Activated CD8-positive, alpha-beta memory T cell treated with anti-CD3 and anti-CD28 coated beads for 48 hours (primary cell): ENCODE data around the gene PLPPR1.

Experiments used
- DNase-seq, 3 experiments: peaks; one replicate each; pipeline ENCODE4 v3.0.0-alpha.2; 2020; ENCODE audit warnings: low read depth in 2 of 3, low spot score in 2 of 3

The PLPPR1 gene

DNA sequence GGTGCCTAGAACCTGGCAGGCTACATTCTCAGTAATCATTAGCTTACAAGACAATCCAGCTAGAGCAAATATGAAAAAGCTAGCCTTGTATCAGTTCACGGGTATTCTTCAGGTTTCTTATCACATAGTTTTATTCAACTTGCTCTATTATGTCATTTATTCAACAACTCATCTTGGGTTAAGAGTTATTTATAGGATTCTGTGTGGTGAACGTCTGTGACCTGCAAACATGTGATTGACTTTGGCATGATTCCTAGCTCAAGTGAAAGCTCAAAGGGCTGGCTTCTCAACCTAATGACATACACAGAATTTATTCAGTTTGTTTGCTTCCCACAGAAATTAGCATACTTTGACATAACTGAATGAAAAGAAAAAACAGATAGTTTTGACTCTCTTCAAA, 173.1 kb downstream of the PLPPR1 start:
- no peak for DNase-seq

DNA sequence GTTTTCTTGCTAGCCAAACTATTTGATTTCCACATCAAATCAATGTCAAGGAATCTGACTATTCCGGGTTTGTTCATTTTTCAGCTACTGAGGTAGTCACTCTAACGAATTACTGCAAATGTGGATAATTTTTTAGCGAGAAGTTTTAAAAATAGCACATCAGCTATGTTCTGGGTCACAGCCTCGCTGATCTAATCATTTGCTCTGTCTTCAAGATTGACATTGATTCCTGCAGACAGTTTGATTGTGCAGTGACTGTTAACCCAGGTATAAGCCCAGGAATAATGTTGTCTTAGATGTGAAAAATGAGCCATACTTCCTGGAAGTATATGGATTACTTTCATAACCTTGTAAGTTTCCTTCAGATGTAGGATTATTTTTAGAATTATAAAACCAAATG, 181.1 kb downstream of the PLPPR1 start:
- no peak for DNase-seq

DNA sequence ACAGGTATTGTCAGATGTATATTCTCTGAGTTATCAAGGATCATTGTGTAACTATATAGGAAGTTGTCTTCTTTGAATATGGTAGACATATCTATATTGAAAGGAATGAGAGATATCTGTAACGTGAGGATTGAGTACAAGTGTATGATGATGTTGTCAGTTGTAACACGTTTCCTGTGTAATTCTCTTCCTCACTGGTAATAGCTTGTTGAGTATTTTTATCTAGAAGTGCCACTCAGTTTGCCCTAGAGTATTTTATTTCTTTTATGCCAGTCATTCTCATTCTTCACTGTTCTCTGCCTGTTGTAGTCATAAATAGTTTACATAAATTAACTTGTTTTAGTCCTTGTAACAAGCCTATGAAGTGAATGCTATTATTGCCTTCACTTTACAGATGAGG, 184.1 kb downstream of the PLPPR1 start:
- no peak for DNase-seq

DNA sequence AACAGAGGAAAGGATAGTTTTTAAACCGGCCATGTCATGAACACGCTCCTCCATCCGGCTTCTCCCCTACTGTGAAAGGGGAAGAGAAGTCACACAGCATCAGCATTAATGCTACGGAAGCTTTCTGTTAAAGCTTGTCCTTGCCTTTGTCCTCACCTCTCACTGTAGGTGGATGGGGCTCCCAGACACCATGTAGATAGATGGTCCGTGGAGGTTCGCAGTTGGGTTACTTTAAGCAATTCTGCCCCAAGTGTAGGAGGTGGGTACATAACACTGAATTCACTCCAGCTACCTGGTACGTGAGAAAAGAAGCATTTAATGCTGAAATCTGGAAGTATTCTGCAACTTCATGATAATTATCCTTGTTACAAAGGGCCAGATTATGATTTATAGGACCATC, 190.5 kb downstream of the PLPPR1 start:
- no peak for DNase-seq

DNA sequence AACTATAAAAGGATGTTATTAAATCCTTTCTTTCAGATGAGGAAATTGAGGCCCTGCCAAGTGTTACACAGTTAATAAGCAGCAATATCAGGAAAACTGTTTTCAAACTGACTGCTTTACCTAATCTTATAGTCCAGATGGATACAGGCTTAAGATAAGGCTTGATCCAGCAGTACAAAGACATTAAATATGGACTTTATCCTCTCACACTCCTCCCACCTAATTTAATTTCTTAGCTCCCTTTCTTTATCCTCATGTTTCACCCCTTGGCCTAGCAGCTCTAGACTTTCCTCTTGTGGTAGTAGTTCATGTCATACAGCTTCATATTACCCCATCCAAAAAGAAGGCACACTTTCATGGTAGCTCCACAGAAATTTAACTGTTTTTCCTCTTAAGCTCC, 191.8 kb downstream of the PLPPR1 start:
- DNase-seq, result no peak

GRCh38 chr9:101225271-101225670, 196.7 kb downstream of the PLPPR1 start:
- DNase-seq, result no peak

DNA sequence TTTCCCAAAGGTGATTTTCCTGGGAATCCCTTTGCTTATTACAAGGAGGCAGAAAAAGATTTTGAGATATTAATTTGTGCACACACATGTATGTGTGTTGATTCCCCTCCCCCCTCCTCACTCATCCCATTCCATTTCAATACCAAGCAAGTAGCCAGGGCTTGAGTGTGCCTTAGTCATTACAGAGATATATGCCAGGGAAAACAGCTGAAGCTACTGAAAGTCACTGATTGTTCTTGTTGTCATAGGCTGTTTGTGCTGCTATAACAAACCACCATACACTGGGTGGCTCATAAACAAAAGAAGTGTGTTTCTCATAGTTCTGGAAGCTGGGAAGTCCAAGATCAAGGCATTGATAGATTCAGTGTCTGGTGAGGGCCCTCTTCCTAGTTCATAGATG, 197.6 kb downstream of the PLPPR1 start:
- no peak for DNase-seq

GRCh38 chr9:101226803-101227202, 198.3 kb downstream of the PLPPR1 start:
- no peak for DNase-seq

DNA sequence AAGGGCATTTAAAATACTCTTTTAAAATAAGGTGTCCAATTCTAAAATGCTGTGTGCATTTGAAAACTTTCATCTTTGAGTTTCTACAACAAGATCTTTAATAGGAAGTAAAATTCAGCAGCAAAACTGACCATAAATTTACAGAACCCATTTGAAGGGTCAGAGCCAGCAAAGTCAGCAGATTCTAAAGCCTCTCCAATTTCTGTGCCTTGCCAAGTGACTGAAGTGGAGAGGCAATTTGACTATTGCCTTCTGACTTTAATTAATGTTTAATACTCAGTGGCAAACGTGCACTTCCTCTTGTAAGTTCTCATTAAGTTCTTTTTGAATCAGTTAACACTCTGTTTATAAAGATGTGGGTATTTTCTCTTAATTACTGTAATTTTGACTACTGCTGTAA, 201.1 kb downstream of the PLPPR1 start:
- no peak for DNase-seq

- DNase-seq, result no peak
These were observed 204.0 kb downstream of the PLPPR1 start for GRCh38 chr9:101232405-101232977.

- no peak for DNase-seq
These were observed 206.8 kb downstream of the PLPPR1 start for GRCh38 chr9:101235105-101235866.

DNA sequence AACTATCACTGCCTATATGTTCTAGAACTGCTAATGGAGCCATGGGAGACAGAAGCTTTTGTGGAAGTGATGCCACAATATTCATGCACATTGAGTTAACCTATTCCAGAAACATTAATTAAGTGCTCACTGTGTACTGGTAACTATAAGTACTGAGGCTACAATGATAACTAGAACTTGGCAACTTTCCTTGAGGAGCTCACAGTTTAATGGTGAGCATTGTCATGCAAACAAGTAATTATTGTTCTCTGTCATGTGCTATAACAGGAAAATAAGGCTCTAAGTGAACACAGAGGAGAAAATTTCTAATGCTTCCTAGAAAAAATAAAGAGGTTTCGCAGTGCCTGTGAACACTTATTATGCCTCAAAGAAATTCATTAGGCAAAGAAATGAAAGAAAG, 214.1 kb downstream of the PLPPR1 start:
- no peak for DNase-seq

GRCh38 chr9:101246691-101247090, 218.2 kb downstream of the PLPPR1 start:
- no peak for DNase-seq

GRCh38 chr9:101247297-101247696, 218.8 kb downstream of the PLPPR1 start:
- no peak for DNase-seq

DNA sequence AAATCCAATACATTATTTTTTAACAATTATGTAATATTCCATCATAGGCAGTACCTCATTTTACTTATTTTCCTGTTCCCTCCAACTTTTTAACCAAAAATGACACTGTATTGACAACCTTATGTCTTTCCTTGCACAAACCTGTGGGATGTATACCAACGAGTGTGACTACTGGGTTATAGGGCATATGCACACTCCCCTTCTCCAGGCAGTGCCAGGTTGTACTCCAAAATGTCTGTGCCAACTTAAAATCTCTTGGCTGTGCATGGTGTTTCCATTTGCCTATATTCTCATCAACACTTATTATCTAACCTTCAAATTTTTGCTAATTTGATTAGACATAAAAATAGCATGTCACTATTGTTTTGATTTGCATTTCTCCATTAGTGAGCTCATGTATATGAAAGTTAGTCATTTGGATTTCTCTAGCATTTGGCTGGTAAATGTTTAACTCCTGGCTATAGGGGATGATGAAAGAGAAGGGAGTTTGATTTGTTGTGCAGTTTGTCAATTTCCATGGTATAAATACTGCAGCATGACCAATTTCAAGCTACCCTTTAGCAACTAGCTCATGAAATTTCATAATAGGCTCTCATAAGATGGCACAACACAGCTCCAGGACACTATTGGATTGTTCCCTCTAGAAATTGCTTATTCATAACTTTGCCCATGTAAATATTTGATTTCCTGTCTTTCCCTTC, 226.4 kb downstream of the PLPPR1 start:
- DNase-seq, result no peak

DNA sequence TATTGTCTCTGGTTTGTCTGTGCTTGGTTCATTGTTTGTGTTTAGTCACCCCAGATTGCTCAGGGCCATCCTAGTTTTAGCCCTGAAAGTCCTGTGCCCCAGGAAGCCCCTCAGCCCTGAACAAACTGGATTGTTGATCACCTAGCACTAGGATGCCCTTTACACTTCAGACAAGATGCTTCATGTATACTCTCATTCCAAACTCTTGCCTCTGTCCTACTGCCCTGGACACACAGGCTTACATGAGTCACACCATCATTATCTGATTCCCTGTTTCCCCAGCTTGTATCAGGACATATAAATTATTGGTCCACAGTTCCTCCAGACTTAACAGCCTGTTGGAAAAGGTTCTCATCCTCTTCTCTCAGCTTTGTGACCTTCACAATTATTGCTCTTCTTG, 236.2 kb downstream of the PLPPR1 start:
- no peak for DNase-seq

GRCh38 chr9:101265261-101265660, 236.7 kb downstream of the PLPPR1 start:
- DNase-seq, result no peak

DNA sequence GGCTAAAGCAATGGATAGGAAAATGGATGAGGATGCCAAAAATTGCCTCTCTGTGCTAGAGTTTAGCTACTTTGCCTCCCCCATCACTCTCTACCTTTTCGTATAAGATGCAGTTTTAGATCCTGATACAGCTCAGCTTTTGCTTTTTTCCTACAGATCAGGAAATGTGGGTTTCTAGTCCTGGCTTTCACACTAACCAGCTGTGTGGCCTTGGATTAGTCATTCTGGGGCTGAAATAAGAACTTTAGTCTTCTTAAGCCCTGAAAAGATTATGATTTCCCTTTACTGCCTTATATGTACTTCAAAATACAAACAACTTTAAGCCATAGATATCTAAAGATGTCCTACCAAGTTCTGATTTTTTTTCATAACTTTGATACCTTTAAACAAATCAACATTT, 239.9 kb downstream of the PLPPR1 start:
- DNase-seq, result no peak

- DNase-seq, result no peak
These were observed 241.2 kb downstream of the PLPPR1 start for GRCh38 chr9:101269591-101270283.

GRCh38 chr9:101270302-101270701, 241.8 kb downstream of the PLPPR1 start:
- DNase-seq, result no peak

GRCh38 chr9:101271102-101271501, 242.6 kb downstream of the PLPPR1 start:
- no peak for DNase-seq
